GM12878 (cell line): ENCODE data around the gene PRUNE1.

ENCODE experiments used
- BCL11A ChIP-seq: IDR thresholded peaks from 2 replicates; pipeline ENCODE4 v1.6.1; 2011; ENCODE audit warnings: low read depth, low read length
- CBFB ChIP-seq: IDR thresholded peaks from 2 replicates; pipeline ENCODE4 v1.6.1; 2016; ENCODE audit warnings: antibody characterized with exemption, low read depth
- EP300 ChIP-seq, 2 experiments: fragments of 150-350 bp in 1 of 2; IDR thresholded peaks; 2 replicates each; pipeline ENCODE4 v1.6.1; 2011 to 2012; ENCODE audit warnings: low read depth in 2 of 2, low read length in 2 of 2, borderline replicate concordance in 1 of 2, improper control_type of control experiment in 1 of 2, inconsistent platforms in 1 of 2; ENCODE audit not compliant: control insufficient read depth in 1 of 2

DNA sequence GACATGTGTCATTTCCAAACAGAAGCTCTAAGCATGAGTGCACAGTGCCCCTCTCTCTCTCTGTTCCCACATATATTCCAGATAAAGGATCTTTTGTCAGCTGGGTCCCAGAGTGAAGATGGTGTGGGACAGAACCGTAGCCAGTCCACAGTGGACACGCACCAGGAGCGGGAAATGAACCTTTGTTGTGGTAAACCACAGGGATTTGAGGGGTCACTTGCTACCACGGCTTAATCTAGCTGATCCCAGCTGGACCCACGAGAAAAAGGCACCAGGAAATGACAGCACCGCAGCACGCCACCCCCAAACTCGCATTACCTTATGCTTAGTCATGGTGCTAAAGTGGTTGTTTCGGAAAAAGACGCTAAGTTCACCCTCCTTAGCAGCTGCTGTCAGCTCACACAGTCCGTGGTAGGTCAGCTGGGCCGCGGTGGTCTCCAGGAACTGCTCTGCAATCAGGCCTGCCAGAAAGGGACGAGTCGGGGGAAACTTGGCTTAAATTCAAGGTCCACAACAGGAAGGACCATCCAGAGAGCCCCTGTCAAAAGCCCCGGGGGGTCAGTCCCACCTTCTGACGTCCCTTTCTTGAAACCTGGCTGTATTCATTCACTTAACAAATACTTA lies 9.1 kb upstream of the PRUNE1 start:
- TF ChIP-seq EP300 (IDR thresholded peaks at IDR 0.05; ENCODE audit: borderline replicate concordance in 1 of 2, control insufficient read depth in 1 of 2, low read depth in 2 of 2, low read length in 2 of 2), result no peak
- no peak for TF ChIP-seq CBFB
- TF ChIP-seq BCL11A, result no peak
